GM19193 (cell line): ENCODE results near the gene ETS1.

Experiments used
- POLR2A ChIP-seq: IDR thresholded peaks from 4 replicates; pipeline ENCODE4 v1.6.1; 2011; ENCODE audit not compliant: insufficient read depth, insufficient read length; ENCODE audit errors: extremely low read depth

Gene ETS1

DNA sequence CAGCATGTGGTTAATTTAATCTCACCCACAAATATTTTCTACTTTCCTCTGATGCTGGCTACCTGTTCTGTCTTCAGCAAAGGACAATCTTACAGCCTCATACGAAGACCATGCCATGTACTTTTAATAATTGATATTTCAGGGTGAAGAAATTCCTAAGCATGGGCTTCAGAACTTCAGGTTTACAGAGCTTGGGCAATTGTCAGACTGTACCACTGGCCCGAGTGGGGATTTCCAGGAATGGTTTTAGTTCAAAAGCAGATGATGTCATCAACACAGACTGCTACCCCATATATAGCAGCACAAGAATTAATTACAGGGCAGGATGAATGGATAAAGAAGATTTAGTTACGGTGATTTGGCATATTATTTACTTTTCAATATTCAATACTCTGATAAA is 171.8 kb downstream of the ETS1 start:
- TF ChIP-seq POLR2A = no peak

DNA sequence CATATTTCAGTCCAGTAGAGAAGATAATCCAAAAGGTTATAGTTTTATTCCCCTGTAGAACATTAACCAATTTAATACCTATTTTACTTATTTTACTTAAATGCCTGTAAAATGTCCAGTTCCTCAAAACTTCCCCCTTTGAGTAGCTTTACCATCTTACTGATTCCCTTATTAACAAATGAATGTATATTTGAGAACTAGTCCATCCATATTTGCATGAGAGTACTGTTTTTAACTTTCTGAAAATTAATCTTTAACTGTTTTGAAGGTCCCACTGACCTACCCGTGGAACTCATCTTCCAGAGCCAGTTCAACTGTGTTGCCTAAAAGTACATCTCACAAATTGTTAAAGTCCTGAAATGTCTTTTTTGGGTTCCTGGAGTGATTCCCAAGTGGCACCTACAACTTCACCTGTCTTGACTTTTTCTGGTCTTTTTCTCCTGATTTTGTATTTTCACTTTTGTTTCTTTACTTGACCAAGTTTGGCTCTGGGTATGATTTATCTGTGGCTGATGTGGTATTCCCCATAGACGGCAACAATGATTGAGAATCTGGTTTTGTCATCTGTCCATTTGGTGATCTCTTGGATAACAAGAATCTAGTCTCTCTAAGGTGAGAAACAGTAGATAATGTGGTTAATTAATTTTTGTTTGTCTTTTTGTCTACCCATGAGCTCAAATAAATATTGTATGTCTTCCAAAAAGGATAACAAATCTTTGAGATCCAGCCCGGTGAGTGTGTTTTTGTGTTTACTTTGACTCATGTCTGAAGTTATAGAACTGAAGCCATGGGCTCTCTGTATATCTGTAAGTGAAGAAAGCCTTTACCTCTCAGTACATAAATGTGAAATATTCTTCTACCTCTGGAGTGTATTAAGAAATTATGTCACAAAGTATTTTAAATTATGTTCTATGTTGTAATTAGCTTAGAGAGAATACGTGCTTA is 174.2 kb downstream of the ETS1 start:
- TF ChIP-seq POLR2A = peak; percentile 55

GRCh38 chr11:128411812-128412211 is 175.5 kb downstream of the ETS1 start:
- TF ChIP-seq POLR2A = no peak

DNA sequence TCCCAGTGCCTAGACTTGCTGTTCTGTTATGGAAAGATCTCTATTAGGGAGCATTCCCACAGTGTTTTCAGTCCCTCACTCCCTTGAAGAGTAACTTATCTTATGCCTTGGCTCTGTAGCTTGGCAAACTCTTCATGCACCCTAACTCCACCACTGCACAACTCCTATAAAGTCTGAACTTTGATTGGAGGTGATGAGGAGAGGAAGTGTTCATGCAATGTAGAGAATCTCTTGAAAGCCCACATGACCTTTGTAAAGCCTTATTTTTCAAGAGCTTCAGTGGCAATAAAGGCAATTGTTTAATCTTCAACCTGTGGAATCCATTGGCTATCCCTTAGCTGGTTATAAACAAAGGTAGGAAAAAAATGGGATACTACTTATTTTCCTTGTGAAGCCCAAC is 176.2 kb downstream of the ETS1 start:
- TF ChIP-seq POLR2A = no peak

GRCh38 chr11:128409476-128409875 is 177.9 kb downstream of the ETS1 start:
- TF ChIP-seq POLR2A = no peak
